Lung (tissue), 12 donors: ENCODE measurements around the gene DLL1. TPM values are rescaled to one million over a fixed set of nuclear protein-coding genes. Genes with fewer than 3 reads are reported as not detected.

Source experiments
- ATAC-seq: fragments of 200-7000 bp; cut with Tn5 transposase; one replicate; pipeline ENCODE4 v1.9.1; 2020; ENCODE audit warnings: moderate number of reproducible peaks; ENCODE audit not compliant: insufficient read depth, low FRiP score
- DNase-seq, 3 donors: peaks; one replicate each; pipeline ENCODE4 v3.0.0-alpha.2; 2013 to 2017
- H3K27ac ChIP-seq, 2 donors: one replicate each; pipeline ENCODE4 v1.5.1; 2013; ENCODE audit warnings: mild to moderate bottlenecking in 2 of 2, moderate library complexity in 2 of 2, control low read depth in 1 of 2, inconsistent platforms in 1 of 2, low read depth in 1 of 2, low read length in 1 of 2
- H3K27me3 ChIP-seq, 3 donors: one replicate each; pipeline ENCODE4 v1.5.1; 2013; ENCODE audit warnings: low read length in 2 of 3; ENCODE audit not compliant: control insufficient read depth in 3 of 3, insufficient read depth in 3 of 3
- H3K36me3 ChIP-seq, 4 donors: one replicate each; pipeline ENCODE4 v1.5.1; 2013; ENCODE audit warnings: low read length in 4 of 4, mild to moderate bottlenecking in 1 of 4, moderate library complexity in 1 of 4; ENCODE audit not compliant: control insufficient read depth in 4 of 4, insufficient read depth in 4 of 4
- H3K4me1 ChIP-seq, 5 donors: one replicate each; pipeline ENCODE4 v1.5.1; 2013; ENCODE audit warnings: low read length in 5 of 5, mild to moderate bottlenecking in 2 of 5, moderate library complexity in 1 of 5; ENCODE audit not compliant: control insufficient read depth in 5 of 5, insufficient read depth in 5 of 5
- H3K4me3 ChIP-seq: one replicate; pipeline ENCODE4 v1.5.1; 2013; ENCODE audit warnings: mild to moderate bottlenecking, control low read depth, moderate library complexity
- H3K9ac ChIP-seq, 2 donors: one replicate each; pipeline ENCODE4 v1.5.1; 2013; ENCODE audit warnings: low read length in 2 of 2, control low read depth in 1 of 2; ENCODE audit not compliant: insufficient read depth in 1 of 2
- H3K9me3 ChIP-seq, 4 donors: one replicate each; pipeline ENCODE4 v1.5.1; 2013; ENCODE audit warnings: low read length in 3 of 4, mild to moderate bottlenecking in 1 of 4, moderate library complexity in 1 of 4; ENCODE audit not compliant: control insufficient read depth in 4 of 4, insufficient read depth in 3 of 4
- WGBS, 2 donors: extraction: QIAGEN DNeasy Blood & Tissue Kit; methylation state at CpG; one replicate each; pipeline ENCODE4 v1.1.7; 2013; 5-methylcytosine and 5-hydroxymethylcytosine counted together
- polyA plus RNA-seq, 2 donors: library from polyadenylated mRNA; stranded (reverse); fragments of 200-250 nt; gene quantifications; one replicate each; pipeline ENCODE4 v1.2.1, GENCODE V29; 2013
- total RNA-seq, 2 donors: library from RNA; depleted of rRNA in 1 of 2; stranded (reverse); fragments of >200 nt in 1 of 2; gene quantifications; one replicate each; pipeline ENCODE4 v1.2.1, GENCODE V29; 2014 to 2021
- TF ChIP-seq, protein P1 (sequence below): IDR thresholded peaks from 2 replicates; pipeline ENCODE4 v1.5.1; 2012; ENCODE audit warnings: mild to moderate bottlenecking; ENCODE audit errors: control extremely low read depth, extremely low read depth
- donor health status: control.
- donor health status: control.
- donor health status: Bipolar disorder and iron deficiency.
- donor health status: healthy.
- donor health status: DM: yes; HTN: yes; CAD: no.

Gene DLL1
- total and polyA plus RNA-seq, 4 donors = 6.2 to 16.9 (median 13.2) TPM

DNA sequence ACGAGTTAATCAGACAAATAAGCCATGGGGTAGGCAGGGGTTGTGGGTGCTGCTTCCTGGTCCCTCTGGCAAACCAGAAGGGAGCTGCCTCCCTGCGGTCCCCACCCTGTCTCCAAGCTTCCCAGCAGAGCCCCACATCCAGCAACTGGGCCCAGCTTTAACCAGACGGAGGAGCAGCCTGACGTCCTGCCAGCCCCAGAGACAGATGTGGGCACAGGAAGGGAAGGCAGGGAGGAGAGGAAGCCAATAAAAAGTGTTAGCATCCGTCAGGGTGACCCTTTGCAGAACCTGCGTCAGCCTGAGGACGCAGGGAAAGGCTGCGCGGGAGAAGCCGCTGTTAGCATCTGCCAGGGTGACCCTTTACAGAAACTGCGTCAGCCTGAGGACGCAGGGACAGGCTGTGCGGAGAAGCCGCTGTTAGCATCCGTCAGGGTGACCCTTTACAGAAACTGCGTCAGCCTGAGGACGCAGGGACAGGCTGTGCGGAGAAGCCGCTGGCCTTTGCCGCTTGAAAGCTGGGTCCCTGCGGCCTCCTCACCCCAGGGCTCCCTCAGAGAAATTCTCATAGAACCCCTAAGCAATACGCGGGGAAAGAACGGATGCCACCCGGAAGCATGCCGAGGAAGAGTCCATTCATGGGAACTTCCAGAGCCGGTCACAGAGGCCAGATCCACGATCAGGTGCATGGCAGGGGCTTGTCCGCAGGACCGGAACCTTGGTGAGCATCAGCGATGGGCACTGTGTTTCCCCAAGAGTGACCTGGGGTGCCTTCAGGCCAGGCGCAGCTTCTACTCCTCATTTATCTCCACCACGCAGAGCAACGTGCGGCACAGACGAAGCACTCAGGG, 15.9 kb downstream of the DLL1 start:
- ATAC-seq = no peak
- H3K27me3 ChIP-seq = peaks cover 0 to 6% (median 0%) of the 10 kb centered on the region in 3 donors
- no peak overlapping the region for H3K9ac ChIP-seq
- no peak overlapping the region for H3K27ac ChIP-seq
- TF ChIP-seq, protein P1, sequence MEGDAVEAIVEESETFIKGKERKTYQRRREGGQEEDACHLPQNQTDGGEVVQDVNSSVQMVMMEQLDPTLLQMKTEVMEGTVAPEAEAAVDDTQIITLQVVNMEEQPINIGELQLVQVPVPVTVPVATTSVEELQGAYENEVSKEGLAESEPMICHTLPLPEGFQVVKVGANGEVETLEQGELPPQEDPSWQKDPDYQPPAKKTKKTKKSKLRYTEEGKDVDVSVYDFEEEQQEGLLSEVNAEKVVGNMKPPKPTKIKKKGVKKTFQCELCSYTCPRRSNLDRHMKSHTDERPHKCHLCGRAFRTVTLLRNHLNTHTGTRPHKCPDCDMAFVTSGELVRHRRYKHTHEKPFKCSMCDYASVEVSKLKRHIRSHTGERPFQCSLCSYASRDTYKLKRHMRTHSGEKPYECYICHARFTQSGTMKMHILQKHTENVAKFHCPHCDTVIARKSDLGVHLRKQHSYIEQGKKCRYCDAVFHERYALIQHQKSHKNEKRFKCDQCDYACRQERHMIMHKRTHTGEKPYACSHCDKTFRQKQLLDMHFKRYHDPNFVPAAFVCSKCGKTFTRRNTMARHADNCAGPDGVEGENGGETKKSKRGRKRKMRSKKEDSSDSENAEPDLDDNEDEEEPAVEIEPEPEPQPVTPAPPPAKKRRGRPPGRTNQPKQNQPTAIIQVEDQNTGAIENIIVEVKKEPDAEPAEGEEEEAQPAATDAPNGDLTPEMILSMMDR = no peak
- H3K9me3 ChIP-seq = no peaks in the 10 kb centered on the region
- WGBS, 2 donors = 86 to 90% methylated on average over 36 of the region's 36 CpGs
- no peak overlapping the region for H3K4me3 ChIP-seq
- no peak for DNase-seq
- H3K4me1 ChIP-seq = peaks cover 0 to 18% (median 7%) of the 10 kb centered on the region in 5 donors
- H3K36me3 ChIP-seq = no peaks in the 10 kb centered on the region

GRCh38 chr6:170273681-170274080, 17.2 kb downstream of the DLL1 start:
- DNase-seq (no peak), ATAC-seq (no peak)
- TF ChIP-seq, protein P1 = no peak
- H3K27me3 ChIP-seq = peaks cover 0 to 3% (median 0%) of the 10 kb centered on the region in 3 donors
- no peak overlapping the region for H3K4me3 ChIP-seq
- H3K9ac ChIP-seq = no peak overlapping the region
- peaks cover 0 to 27% (median 7%) of the 10 kb centered on the region in 5 donors for H3K4me1 ChIP-seq
- H3K36me3 ChIP-seq = no peaks in the 10 kb centered on the region
- no peak overlapping the region for H3K27ac ChIP-seq
- WGBS, 2 donors = 81 to 84% methylated on average over 7 of the region's 7 CpGs
- no peaks in the 10 kb centered on the region for H3K9me3 ChIP-seq

GRCh38 chr6:170273191-170273590, 17.7 kb downstream of the DLL1 start:
- Histone ChIP-seq H3K27ac (no peak overlapping the region), H3K4me3 (no peak overlapping the region), H3K36me3 (no peaks in the 10 kb centered on the region), H3K4me1 (peaks cover 0 to 27% (median 7%) of the 10 kb centered on the region in 5 donors), H3K9me3 (no peaks in the 10 kb centered on the region), H3K27me3 (no peaks in the 10 kb centered on the region), H3K9ac (no peak overlapping the region)
- no peak for ATAC-seq
- WGBS, 2 donors = 94 to 96% methylated on average over 22 to 23 of the region's 23 CpGs
- TF ChIP-seq, protein P1 = no peak
- DNase-seq = no peak
